GM10266 (cell line): ENCODE data around the gene RERE.

Experiments used
- DNase-seq: peaks from one replicate; pipeline ENCODE4 v3.0.0; 2012; ENCODE audit errors: extremely low spot score
- CTCF ChIP-seq: IDR thresholded peaks from 2 replicates; pipeline ENCODE4 v1.5.1; 2012; ENCODE audit warnings: mild to moderate bottlenecking, low read depth; ENCODE audit not compliant: control insufficient read depth, insufficient read depth; ENCODE audit errors: missing control alignments

RERE gene

GRCh38 chr1:8362701-8363101 lies 454.7 kb downstream of the RERE start:
- no peak for DNase-seq
- TF ChIP-seq CTCF: no peak

GRCh38 chr1:8361198-8361849 lies 456.1 kb downstream of the RERE start:
- no peak for DNase-seq

GRCh38 chr1:8360493-8361197 lies 456.8 kb downstream of the RERE start:
- no peak for DNase-seq
- TF ChIP-seq CTCF: no peak

More at GRCh38 chr1:8361198-8361849, 456.1 kb downstream of the RERE start:
- no peak for TF ChIP-seq CTCF

GRCh38 chr1:8359617-8360481 lies 457.6 kb downstream of the RERE start:
- TF ChIP-seq CTCF: no peak

GRCh38 chr1:8358897-8359616 lies 458.4 kb downstream of the RERE start:
- TF ChIP-seq CTCF: no peak
- no peak for DNase-seq

More at GRCh38 chr1:8359617-8360481, 457.6 kb downstream of the RERE start:
- DNase-seq: no peak

GRCh38 chr1:8358241-8358896 lies 459.1 kb downstream of the RERE start:
- no peak for DNase-seq
- no peak for TF ChIP-seq CTCF
